Measurements from ENCODE around the gene SLX1A. TPM values are rescaled to one million over a fixed set of nuclear protein-coding genes. Genes with fewer than 3 reads are reported as not detected.

SLX1A gene
- total RNA-seq, 4 donors from 2014 or later: 118 to 327 (median 158) TPM

GRCh38 chr16:30185683-30186421, 7.8 kb upstream of the SLX1A start:
- DNase-seq: peak; percentile 73
- TF ChIP-seq POLR2AphosphoS5 (IDR thresholded peaks at IDR 0.05) (peak in 1 of 3 donors; percentile 9), POLR2A (IDR thresholded peaks at IDR 0.05) (no peak)
- no peaks in the 10 kb centered on the region for H3K27me3 ChIP-seq
- intact Hi-C loops (cut with DNase I; ENCODE audit: low total_unique reads): loop anchor here (10.0 kb wide), 1 partner anchor 71 kb away; the partner anchor contains the start of gene GDPD3
- peaks cover 3 to 25% (median 13%) of the 10 kb centered on the region in 4 donors for H3K4me1 ChIP-seq
- H3K9me3 ChIP-seq: no peaks in the 10 kb centered on the region
- H3K4me3 ChIP-seq: peak overlapping the region in 2 of 4 donors; percentile 53 to 63
- in situ Hi-C loops (cut with MboI; ENCODE audit: low pct_ligation_motif_present in 1 of 4, low pct_unique_long_range_greater_than_20kb in 1 of 4, low sequenced_read_pairs in 3 of 4): no loop called here
- WGBS, 2 donors (ENCODE audit: low coverage in 1 of 2): 62% methylated on average over 13 of the region's 15 CpGs; no CpG with 5 or more reads in 1 of the 2 donors
- no peaks in the 10 kb centered on the region for H3K36me3 ChIP-seq
- H3K27ac ChIP-seq: peak overlapping the region; percentile 80 to 86 (median 80)

- in situ Hi-C loops (cut with MboI; ENCODE audit: low pct_ligation_motif_present in 1 of 4, low pct_unique_long_range_greater_than_20kb in 1 of 4, low sequenced_read_pairs in 3 of 4) (no loop called here), intact Hi-C loops (cut with DNase I; ENCODE audit: low total_unique reads) (loop anchor here (10.0 kb wide), 1 partner anchor 72 kb away; the partner anchor contains the start of gene GDPD3)
- WGBS, 2 donors (ENCODE audit: low coverage in 1 of 2): 68% methylated on average over 9 of the region's 9 CpGs; no CpG with 5 or more reads in 1 of the 2 donors
- no peak for TF ChIP-seq POLR2A (IDR thresholded peaks at IDR 0.05)
- TF ChIP-seq EP300 (IDR thresholded peaks at IDR 0.05; ENCODE audit: low read depth): no peak
- TF ChIP-seq, protein P1, sequence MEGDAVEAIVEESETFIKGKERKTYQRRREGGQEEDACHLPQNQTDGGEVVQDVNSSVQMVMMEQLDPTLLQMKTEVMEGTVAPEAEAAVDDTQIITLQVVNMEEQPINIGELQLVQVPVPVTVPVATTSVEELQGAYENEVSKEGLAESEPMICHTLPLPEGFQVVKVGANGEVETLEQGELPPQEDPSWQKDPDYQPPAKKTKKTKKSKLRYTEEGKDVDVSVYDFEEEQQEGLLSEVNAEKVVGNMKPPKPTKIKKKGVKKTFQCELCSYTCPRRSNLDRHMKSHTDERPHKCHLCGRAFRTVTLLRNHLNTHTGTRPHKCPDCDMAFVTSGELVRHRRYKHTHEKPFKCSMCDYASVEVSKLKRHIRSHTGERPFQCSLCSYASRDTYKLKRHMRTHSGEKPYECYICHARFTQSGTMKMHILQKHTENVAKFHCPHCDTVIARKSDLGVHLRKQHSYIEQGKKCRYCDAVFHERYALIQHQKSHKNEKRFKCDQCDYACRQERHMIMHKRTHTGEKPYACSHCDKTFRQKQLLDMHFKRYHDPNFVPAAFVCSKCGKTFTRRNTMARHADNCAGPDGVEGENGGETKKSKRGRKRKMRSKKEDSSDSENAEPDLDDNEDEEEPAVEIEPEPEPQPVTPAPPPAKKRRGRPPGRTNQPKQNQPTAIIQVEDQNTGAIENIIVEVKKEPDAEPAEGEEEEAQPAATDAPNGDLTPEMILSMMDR (IDR thresholded peaks at IDR 0.05): no peak
- no peak for TF ChIP-seq POLR2AphosphoS5 (IDR thresholded peaks at IDR 0.05)
- peak overlapping the region in 1 of 4 donors; percentile 25 for H3K4me3 ChIP-seq
- H3K27me3 ChIP-seq: no peaks in the 10 kb centered on the region
- peak overlapping the region; percentile 80 to 86 (median 80) for H3K27ac ChIP-seq
- no peaks in the 10 kb centered on the region for H3K36me3 ChIP-seq
- no peaks in the 10 kb centered on the region for H3K9me3 ChIP-seq
- peaks cover 3 to 25% (median 13%) of the 10 kb centered on the region in 4 donors for H3K4me1 ChIP-seq
- DNase-seq: no peak
Measured at GRCh38 chr16:30186444-30186781, 7.3 kb upstream of the SLX1A start.

GRCh38 chr16:30186782-30187555, 6.7 kb upstream of the SLX1A start:
- Histone ChIP-seq H3K27ac (peak overlapping the region; percentile 80 to 86 (median 80)), H3K27me3 (no peaks in the 10 kb centered on the region), H3K4me1 (peaks cover 3 to 25% (median 13%) of the 10 kb centered on the region in 4 donors), H3K4me3 (no peak overlapping the region), H3K9me3 (no peaks in the 10 kb centered on the region), H3K36me3 (no peaks in the 10 kb centered on the region)
- WGBS, 2 donors (ENCODE audit: low coverage in 1 of 2): 49% methylated on average over 31 of the region's 36 CpGs; no CpG with 5 or more reads in 1 of the 2 donors
- DNase-seq: peak; percentile 88
- intact Hi-C loops (cut with DNase I; ENCODE audit: low total_unique reads) (loop anchor here (10.0 kb wide), 1 partner anchor 72 kb away; the partner anchor contains the start of gene GDPD3), in situ Hi-C loops (cut with MboI; ENCODE audit: low pct_ligation_motif_present in 1 of 4, low pct_unique_long_range_greater_than_20kb in 1 of 4, low sequenced_read_pairs in 3 of 4) (no loop called here)
- TF ChIP-seq, protein P1 (IDR thresholded peaks at IDR 0.05): peak; percentile 60 to 84 (median 75)
- TF ChIP-seq EP300 (IDR thresholded peaks at IDR 0.05; ENCODE audit: low read depth) (no peak), POLR2A (IDR thresholded peaks at IDR 0.05) (peak; percentile 7), POLR2AphosphoS5 (IDR thresholded peaks at IDR 0.05) (peak in 1 of 3 donors; percentile 7)

- H3K27ac ChIP-seq: peak overlapping the region in 3 of 4 donors; percentile 80
- no peaks in the 10 kb centered on the region for H3K27me3 ChIP-seq
- no peaks in the 10 kb centered on the region for H3K9me3 ChIP-seq
- in situ Hi-C loops (cut with MboI; ENCODE audit: low pct_ligation_motif_present in 1 of 4, low pct_unique_long_range_greater_than_20kb in 1 of 4, low sequenced_read_pairs in 3 of 4): no loop called here
- intact Hi-C loops (cut with DNase I; ENCODE audit: low total_unique reads): loop anchor here (10.0 kb wide), 1 partner anchor 73 kb away; the partner anchor contains the start of gene GDPD3
- 72% methylated on average over 9 of the region's 9 CpGs; no CpG with 5 or more reads in 1 of the 2 donors for whole genome bisulfite sequencing, 2 donors (ENCODE audit: low coverage in 1 of 2)
- no peak for DNase-seq
- no peak overlapping the region for H3K4me3 ChIP-seq
- no peaks in the 10 kb centered on the region for H3K36me3 ChIP-seq
- TF ChIP-seq, protein P1 (IDR thresholded peaks at IDR 0.05): no peak
- TF ChIP-seq EP300 (IDR thresholded peaks at IDR 0.05; ENCODE audit: low read depth) (no peak), POLR2AphosphoS5 (IDR thresholded peaks at IDR 0.05) (no peak), POLR2A (IDR thresholded peaks at IDR 0.05) (no peak)
- peaks cover 3 to 25% (median 13%) of the 10 kb centered on the region in 4 donors for H3K4me1 ChIP-seq
Measured at GRCh38 chr16:30187556-30187865, 6.2 kb upstream of the SLX1A start.

All from transverse colon (tissue), 4 donors.